Esophagus muscularis mucosa (tissue), 4 donors: ENCODE measurements around the gene LMO4. TPM values are rescaled to one million over a fixed set of nuclear protein-coding genes. Genes with fewer than 3 reads are reported as not detected.

Source experiments
- DNase-seq: peaks from one replicate; pipeline ENCODE4 v3.0.0-alpha.2; 2017; ENCODE audit errors: extremely low spot score
- H3K27ac ChIP-seq, 4 donors: fragments of 200-600 bp; sonication (generic); replicated peaks in 1 of 4; 1 replicate in 3 of 4; 2 replicates in 1 of 4; pipeline ENCODE4 v1.5.1; 2016 to 2019; ENCODE audit warnings: mild to moderate bottlenecking in 1 of 4
- H3K27me3 ChIP-seq, 4 donors: fragments of 200-600 bp; sonication (generic); one replicate each; pipeline versions ENCODE4 v1.5.1 to v1.6.0; 2016 to 2019
- H3K36me3 ChIP-seq, 4 donors: fragments of 200-600 bp; sonication (generic); one replicate each; pipeline ENCODE4 v1.5.1; 2016 to 2019
- H3K4me1 ChIP-seq, 4 donors: fragments of 200-600 bp; sonication (generic); one replicate each; pipeline ENCODE4 v1.5.1; 2016 to 2019
- H3K4me3 ChIP-seq, 4 donors: fragments of 200-600 bp; sonication (generic); 1 replicate in 2 of 4; 2 replicates in 2 of 4; pipeline ENCODE4 v1.5.1; 2016 to 2019; ENCODE audit warnings: mild to moderate bottlenecking in 4 of 4, moderate library complexity in 1 of 4
- H3K9me3 ChIP-seq, 4 donors: fragments of 200-600 bp; sonication (generic); 1 replicate in 3 of 4; 2 replicates in 1 of 4; pipeline ENCODE4 v1.5.1; 2016 to 2019
- EP300 ChIP-seq: sonication (generic); formaldehyde crosslinking; IDR thresholded peaks from one replicate; pipeline ENCODE4 v1.6.1; 2017; ENCODE audit warnings: antibody characterized with exemption
- POLR2A ChIP-seq: fragments of 450-650 bp; IDR thresholded peaks from one replicate; pipeline ENCODE4 v1.6.1; 2017; ENCODE audit warnings: antibody characterized with exemption, moderate library complexity, mild to moderate bottlenecking, low read depth
- POLR2AphosphoS5 ChIP-seq, 2 donors: sonication (generic); formaldehyde crosslinking; IDR thresholded peaks; one replicate each; pipeline ENCODE4 v1.6.1; 2017; ENCODE audit warnings: antibody characterized with exemption in 2 of 2
- WGBS: methylation state at CpG from one replicate; pipeline ENCODE4 v1.1.5; 2018; 5-methylcytosine and 5-hydroxymethylcytosine counted together
- intact Hi-C: fragments of 100-400 bp; cut with DNase I; formaldehyde crosslinking; loops from one replicate; pipeline ENCODE4 v1.15.1; 2023
- total RNA-seq, 4 donors: library from RNA; depleted of rRNA; stranded (reverse); fragments of >200 nt; gene quantifications; one replicate each; pipeline versions ENCODE4 v1.1.0 to v1.2.1, GENCODE V29; 2016
- TF ChIP-seq, protein P1 (sequence below), 3 experiments: fragments of 200-600 bp in 2 of 3; fragments of 450-650 bp in 1 of 3; sonication (generic) in 2 of 3; IDR thresholded peaks; one replicate each; pipeline ENCODE4 v1.5.1; 2017 to 2019; ENCODE audit warnings: antibody characterized with exemption in 3 of 3, mild to moderate bottlenecking in 2 of 3, moderate library complexity in 1 of 3

LMO4 gene
- total RNA-seq, 4 donors from 2014 or later, result 43.2 to 54.4 (median 47.7) TPM

DNA sequence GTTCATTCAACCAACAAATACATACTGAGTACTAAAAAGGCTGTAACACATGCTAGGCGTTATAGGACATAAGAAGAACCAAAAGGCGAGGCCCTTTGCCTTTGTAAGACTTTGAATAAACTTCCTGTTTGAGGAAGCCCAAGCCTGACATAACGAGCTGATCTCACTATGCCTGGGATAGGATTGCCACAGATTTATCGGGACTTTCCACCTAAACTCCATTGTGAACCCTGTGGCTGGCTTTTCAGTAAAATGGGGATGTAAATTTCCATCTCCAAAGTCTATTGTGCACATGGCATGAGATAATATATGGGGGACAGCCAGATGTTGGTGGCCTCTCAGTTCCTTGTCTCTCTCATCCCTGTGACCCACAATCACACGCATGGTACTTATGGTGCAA lies 41.9 kb downstream of the LMO4 start:
- Histone ChIP-seq H3K4me3 (no peak overlapping the region), H3K9me3 (peaks cover 0 to 2% (median 0%) of the 10 kb centered on the region in 4 donors), H3K4me1 (peaks cover 0 to 13% (median 7%) of the 10 kb centered on the region in 4 donors), H3K27ac (no peak overlapping the region), H3K27me3 (no peaks in the 10 kb centered on the region), H3K36me3 (no peaks in the 10 kb centered on the region)
- intact Hi-C loops, result no loop called here
- TF ChIP-seq POLR2A (no peak), POLR2AphosphoS5 (IDR thresholded peaks at IDR 0.05) (no peak), EP300 (no peak)
- TF ChIP-seq, protein P1, sequence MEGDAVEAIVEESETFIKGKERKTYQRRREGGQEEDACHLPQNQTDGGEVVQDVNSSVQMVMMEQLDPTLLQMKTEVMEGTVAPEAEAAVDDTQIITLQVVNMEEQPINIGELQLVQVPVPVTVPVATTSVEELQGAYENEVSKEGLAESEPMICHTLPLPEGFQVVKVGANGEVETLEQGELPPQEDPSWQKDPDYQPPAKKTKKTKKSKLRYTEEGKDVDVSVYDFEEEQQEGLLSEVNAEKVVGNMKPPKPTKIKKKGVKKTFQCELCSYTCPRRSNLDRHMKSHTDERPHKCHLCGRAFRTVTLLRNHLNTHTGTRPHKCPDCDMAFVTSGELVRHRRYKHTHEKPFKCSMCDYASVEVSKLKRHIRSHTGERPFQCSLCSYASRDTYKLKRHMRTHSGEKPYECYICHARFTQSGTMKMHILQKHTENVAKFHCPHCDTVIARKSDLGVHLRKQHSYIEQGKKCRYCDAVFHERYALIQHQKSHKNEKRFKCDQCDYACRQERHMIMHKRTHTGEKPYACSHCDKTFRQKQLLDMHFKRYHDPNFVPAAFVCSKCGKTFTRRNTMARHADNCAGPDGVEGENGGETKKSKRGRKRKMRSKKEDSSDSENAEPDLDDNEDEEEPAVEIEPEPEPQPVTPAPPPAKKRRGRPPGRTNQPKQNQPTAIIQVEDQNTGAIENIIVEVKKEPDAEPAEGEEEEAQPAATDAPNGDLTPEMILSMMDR (IDR thresholded peaks at IDR 0.05), result no peak
- 83% methylated on average over 5 of the region's 5 CpGs for WGBS
- DNase-seq, result no peak

DNA sequence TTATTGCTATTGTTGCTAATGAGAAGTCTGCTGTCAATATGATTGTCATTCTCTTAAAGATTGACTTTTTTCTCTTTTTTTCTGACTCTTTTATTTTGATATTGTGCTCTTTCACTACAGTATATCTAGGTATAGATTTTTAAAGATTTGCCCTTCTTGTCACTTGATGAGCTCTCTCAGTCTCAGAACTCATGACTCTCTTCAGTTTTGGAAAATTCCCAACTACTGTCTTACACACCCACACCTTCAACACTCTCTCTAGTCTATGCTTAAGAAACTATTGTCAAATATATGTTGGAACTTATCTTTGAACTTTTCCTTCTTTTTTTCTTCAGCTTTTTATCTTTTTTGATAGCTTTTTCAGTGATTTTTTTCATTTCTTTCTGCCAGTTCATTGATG lies 50.6 kb downstream of the LMO4 start:
- intact Hi-C loops, result no loop called here
- Histone ChIP-seq H3K36me3 (no peaks in the 10 kb centered on the region), H3K27me3 (no peaks in the 10 kb centered on the region), H3K4me1 (no peaks in the 10 kb centered on the region), H3K9me3 (peaks cover 0 to 25% (median 10%) of the 10 kb centered on the region in 4 donors), H3K27ac (no peak overlapping the region), H3K4me3 (no peak overlapping the region)
- no peak for TF ChIP-seq EP300
- TF ChIP-seq, protein P1 (IDR thresholded peaks at IDR 0.05), result no peak
- no peak for TF ChIP-seq POLR2AphosphoS5 (IDR thresholded peaks at IDR 0.05)
- TF ChIP-seq POLR2A, result no peak
- DNase-seq, result no peak

DNA sequence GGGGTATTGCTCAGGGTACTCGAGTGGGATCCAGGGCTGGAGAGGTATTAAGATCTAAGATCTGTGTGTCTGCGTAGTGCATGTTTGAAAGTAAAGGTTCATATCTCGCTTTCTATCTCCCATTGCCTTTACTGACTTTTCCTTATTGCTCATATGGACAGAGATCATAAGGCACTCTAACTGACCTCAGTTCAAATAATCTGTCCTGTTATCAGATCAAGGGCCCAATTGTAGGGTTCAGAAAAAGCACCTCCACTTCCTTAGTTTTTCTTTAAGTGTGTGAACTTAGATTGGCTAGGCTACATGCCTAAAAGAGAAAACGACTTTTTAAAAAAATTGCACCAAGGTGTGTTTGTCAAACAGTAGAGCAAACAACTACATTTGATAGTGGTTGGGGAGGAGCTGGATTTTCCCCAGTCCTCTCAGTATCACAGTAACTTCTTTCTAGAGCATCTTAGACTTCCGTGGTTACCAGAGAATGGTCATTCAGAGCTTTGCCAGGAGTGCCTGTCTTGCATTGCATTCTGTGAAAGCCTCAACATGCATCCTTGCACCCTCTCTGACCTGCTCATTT lies 57.6 kb downstream of the LMO4 start:
- Histone ChIP-seq H3K4me3 (no peak overlapping the region), H3K9me3 (no peaks in the 10 kb centered on the region), H3K27ac (no peak overlapping the region), H3K27me3 (no peaks in the 10 kb centered on the region), H3K4me1 (no peaks in the 10 kb centered on the region), H3K36me3 (no peaks in the 10 kb centered on the region)
- no peak for DNase-seq
- 90% methylated on average over 5 of the region's 5 CpGs for WGBS
- TF ChIP-seq POLR2A (no peak), EP300 (no peak), POLR2AphosphoS5 (IDR thresholded peaks at IDR 0.05) (no peak)
- TF ChIP-seq, protein P1 (IDR thresholded peaks at IDR 0.05), result no peak
- intact Hi-C loops, result no loop called here

DNA sequence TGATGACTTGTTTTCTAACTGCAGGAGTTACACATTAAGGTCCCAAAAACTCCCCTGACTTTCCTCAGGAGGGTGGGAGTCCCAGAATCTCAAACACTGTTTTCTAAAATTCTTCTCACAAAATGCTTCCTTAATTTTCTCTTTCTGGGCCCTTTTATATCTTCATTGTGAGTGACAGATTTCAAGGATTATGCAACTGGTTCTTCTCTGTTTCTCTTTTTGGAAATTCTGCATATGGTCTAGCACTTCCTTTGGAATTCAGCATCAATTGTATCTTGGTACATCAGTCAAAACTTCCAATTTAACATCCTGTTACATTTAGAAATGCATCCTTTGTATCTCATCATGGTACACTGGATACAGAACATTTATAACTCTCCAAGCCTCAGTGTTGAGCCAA lies 59.7 kb downstream of the LMO4 start:
- Histone ChIP-seq H3K27ac (no peak overlapping the region), H3K9me3 (no peaks in the 10 kb centered on the region), H3K4me3 (no peak overlapping the region), H3K4me1 (peaks cover 0 to 5% (median 4%) of the 10 kb centered on the region in 4 donors), H3K27me3 (no peaks in the 10 kb centered on the region), H3K36me3 (no peaks in the 10 kb centered on the region)
- intact Hi-C loops, result no loop called here
- DNase-seq, result no peak
- no peak for TF ChIP-seq POLR2AphosphoS5 (IDR thresholded peaks at IDR 0.05)
- no peak for TF ChIP-seq POLR2A

DNA sequence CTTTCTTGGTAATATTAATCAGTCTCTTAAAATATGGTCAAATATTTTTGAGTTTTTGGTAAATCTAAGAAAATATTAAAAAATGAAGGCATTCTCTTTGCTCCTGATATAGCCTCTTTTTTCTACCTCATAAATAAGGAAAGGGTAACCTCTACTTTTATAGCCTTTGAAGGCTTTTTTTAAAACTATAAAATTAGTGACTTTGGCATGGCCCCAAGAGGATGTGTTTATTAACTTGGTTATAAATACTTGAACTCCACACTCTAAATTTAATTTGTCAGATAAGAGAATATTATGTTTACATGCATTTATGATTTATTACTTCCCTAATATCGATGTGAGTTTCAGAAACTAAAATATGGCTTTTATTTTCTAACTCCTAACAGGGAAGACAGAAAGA lies 60.3 kb downstream of the LMO4 start:
- no peak overlapping the region for H3K4me3 ChIP-seq
- no peak overlapping the region for H3K27ac ChIP-seq
- no peaks in the 10 kb centered on the region for H3K36me3 ChIP-seq
- H3K4me1 ChIP-seq, result peaks cover 0 to 8% (median 7%) of the 10 kb centered on the region in 4 donors
- WGBS, result 32% methylated on average over 1 of the region's 1 CpG
- intact Hi-C loops, result no loop called here
- H3K9me3 ChIP-seq, result no peaks in the 10 kb centered on the region
- TF ChIP-seq POLR2A, result no peak
- TF ChIP-seq, protein P1 (IDR thresholded peaks at IDR 0.05), result no peak
- no peak for TF ChIP-seq EP300
- TF ChIP-seq POLR2AphosphoS5 (IDR thresholded peaks at IDR 0.05), result no peak
- DNase-seq, result no peak
- no peaks in the 10 kb centered on the region for H3K27me3 ChIP-seq
